HK-2 (cell line): Measurements from ENCODE around the gene NT5C2.
"Not testable (repeated sequence)": the region's sequence is repeated elsewhere in the genome, so short reads cannot be mapped to it uniquely, and the experiment has no call there.

Experiments
- DNase-seq: peaks from one replicate; pipeline ENCODE4 v3.0.0-alpha.2; 2018; ENCODE audit not compliant: unreplicated experiment

NT5C2 gene

GRCh38 chr10:103163766-103164403 is 29.2 kb downstream of the NT5C2 start:
- not testable (repeated sequence) for DNase-seq

GRCh38 chr10:103157246-103157645 is 35.8 kb downstream of the NT5C2 start:
- no peak for DNase-seq

GRCh38 chr10:103155471-103156085 is 37.5 kb downstream of the NT5C2 start:
- DNase-seq = no peak

GRCh38 chr10:103154521-103155299 is 38.4 kb downstream of the NT5C2 start:
- no peak for DNase-seq

GRCh38 chr10:103153302-103154197 is 39.5 kb downstream of the NT5C2 start:
- no peak for DNase-seq

- no peak for DNase-seq
Measured at GRCh38 chr10:103149991-103150622, 43.0 kb downstream of the NT5C2 start.

GRCh38 chr10:103147645-103148044 is 45.4 kb downstream of the NT5C2 start:
- DNase-seq = no peak

GRCh38 chr10:103145860-103146466 is 47.1 kb downstream of the NT5C2 start:
- no peak for DNase-seq

GRCh38 chr10:103145046-103145445 is 48.0 kb downstream of the NT5C2 start:
- no peak for DNase-seq

GRCh38 chr10:103144041-103144440 is 49.0 kb downstream of the NT5C2 start:
- DNase-seq = no peak

- DNase-seq = not testable (repeated sequence)
Measured at GRCh38 chr10:103143641-103144040, 49.4 kb downstream of the NT5C2 start.

GRCh38 chr10:103141950-103142349 is 51.1 kb downstream of the NT5C2 start:
- DNase-seq = no peak

GRCh38 chr10:103140469-103140868 is 52.6 kb downstream of the NT5C2 start:
- no peak for DNase-seq

GRCh38 chr10:103139803-103140202 is 53.3 kb downstream of the NT5C2 start:
- no peak for DNase-seq

- not testable (repeated sequence) for DNase-seq
Measured at GRCh38 chr10:103135168-103135567, 57.9 kb downstream of the NT5C2 start.

- DNase-seq = no peak
Measured at GRCh38 chr10:103130910-103131309, 62.2 kb downstream of the NT5C2 start.

GRCh38 chr10:103130180-103130579 is 62.9 kb downstream of the NT5C2 start:
- not testable (repeated sequence) for DNase-seq

GRCh38 chr10:103127241-103127640 is 65.8 kb downstream of the NT5C2 start:
- no peak for DNase-seq

GRCh38 chr10:103125323-103126267 is 67.5 kb downstream of the NT5C2 start:
- no peak for DNase-seq
